GM12878 (cell line): ENCODE results near the gene MXRA7. TPM values are rescaled to one million over a fixed set of nuclear protein-coding genes. Genes with fewer than 3 reads are reported as not detected.

ENCODE experiments used
- ATAC-seq: fragments of 200-7000 bp; cut with Tn5 transposase; 3 replicates; pipeline ENCODE4 v1.9.1; 2020; ENCODE audit warnings: mild to moderate bottlenecking, moderate library complexity
- BruUV-seq: library from RNA; stranded (reverse); fragments of 400-500 nt; replicated peaks from 2 replicates; lab custom pipeline; 2021; lab: Mats Ljungman, UMichigan
- CTCF ChIA-PET: fragments of 300-600 bp; sonication (Branson Sonifier 250); formaldehyde crosslinking; extraction: SDS; loops from one replicate; lab custom pipeline; 2021; ENCODE audit warnings: inconsistent platforms; lab: Yijun Ruan, JAX
- POLR2A ChIA-PET: fragments of 350-600 bp; formaldehyde crosslinking; extraction: SDS; loops from one replicate; lab custom pipeline; 2021; ENCODE audit warnings: inconsistent platforms; lab: Charles Lee
- RAD21 ChIA-PET: fragments of 300-600 bp; sonication (Branson Sonifier 250); formaldehyde crosslinking; loops from one replicate; lab custom pipeline; 2023; ENCODE audit warnings: antibody characterized with exemption; ENCODE audit not compliant: unreplicated experiment; lab: Charles Lee
- SMC1A ChIA-PET: fragments of 300-600 bp; sonication (Branson Sonifier 250); formaldehyde crosslinking; loops from one replicate; lab custom pipeline; 2023; ENCODE audit not compliant: unreplicated experiment, uncharacterized antibody; lab: Charles Lee
- DNase-seq: peaks from one replicate; pipeline ENCODE4 v3.0.0-alpha.2; 2011; ENCODE audit warnings: low read depth, low spot score
- FAIRE-seq: peaks from 3 replicates; lab custom pipeline; 2011; peaks lifted over from hg19 to GRCh38; lab: Jason Lieb, UNC
- H2AFZ ChIP-seq: 2 replicates; pipeline ENCODE4 v1.6.0; 2011; ENCODE audit warnings: low read depth, low read length, control low read depth; ENCODE audit not compliant: control insufficient read depth
- H3K27ac ChIP-seq: 2 replicates; pipeline ENCODE4 v1.5.1; 2011; ENCODE audit warnings: control low read depth; ENCODE audit not compliant: control insufficient read depth, insufficient read depth
- H3K27me3 ChIP-seq, 2 experiments: replicated peaks in 1 of 2; 2 replicates each; pipeline versions ENCODE4 v1.6.0 to v1.6.1; 2011; ENCODE audit warnings: low read length in 1 of 2; ENCODE audit not compliant: control insufficient read depth in 2 of 2, insufficient read depth in 2 of 2
- H3K36me3 ChIP-seq, 2 experiments: 2 replicates each; pipeline ENCODE4 v1.5.1; 2011; ENCODE audit warnings: low read length in 1 of 2; ENCODE audit not compliant: control insufficient read depth in 2 of 2, insufficient read depth in 2 of 2
- H3K4me1 ChIP-seq: 2 replicates; pipeline ENCODE4 v1.6.1; 2011; ENCODE audit warnings: mild to moderate bottlenecking, low read length, moderate library complexity, mixed read lengths; ENCODE audit not compliant: control insufficient read depth, insufficient read depth
- H3K4me2 ChIP-seq: 2 replicates; pipeline ENCODE4 v1.6.0; 2011; ENCODE audit warnings: control low read depth; ENCODE audit not compliant: control insufficient read depth, insufficient read depth
- H3K4me3 ChIP-seq: fragments of 200-600 bp; sonication (generic); 2 replicates; pipeline ENCODE4 v1.5.1; 2016
- H3K79me2 ChIP-seq: 2 replicates; pipeline ENCODE4 v1.6.0; 2011; ENCODE audit warnings: low read length; ENCODE audit not compliant: control insufficient read depth, insufficient read depth
- H3K9ac ChIP-seq: 2 replicates; pipeline ENCODE4 v1.8.0; 2011; ENCODE audit warnings: low read length, control low read depth, mixed read lengths; ENCODE audit not compliant: control insufficient read depth, insufficient read depth
- H3K9me3 ChIP-seq: replicated peaks from 3 replicates; pipeline ENCODE4 v1.5.1; 2011; ENCODE audit warnings: mild to moderate bottlenecking, low read length; ENCODE audit not compliant: control insufficient read depth, insufficient read depth
- H4K20me1 ChIP-seq: 2 replicates; pipeline ENCODE4 v1.6.0; 2011; ENCODE audit not compliant: control insufficient read depth, insufficient read depth
- CHD4 ChIP-seq: fragments of 200-600 bp; sonication (generic); IDR thresholded peaks from 2 replicates; pipeline ENCODE4 v1.6.1; 2016; ENCODE audit warnings: mild to moderate bottlenecking
- CTCF ChIP-seq, 3 experiments: IDR thresholded peaks in 2 of 3; conservative IDR thresholded peaks in 1 of 3; 2 replicates each; pipeline ENCODE4 v1.5.1; 2011; ENCODE audit warnings: low read depth in 3 of 3, low read length in 3 of 3, mild to moderate bottlenecking in 3 of 3, control low read depth in 2 of 3, moderate library complexity in 2 of 3, inconsistent platforms in 1 of 3, mixed read lengths in 1 of 3; ENCODE audit not compliant: control insufficient read depth in 2 of 3, insufficient read depth in 1 of 3; ENCODE audit errors: extremely low read depth in 1 of 3
- FOXM1 ChIP-seq: IDR thresholded peaks from 2 replicates; pipeline ENCODE4 v1.6.1; 2012; ENCODE audit warnings: low read depth, mild to moderate bottlenecking, inconsistent platforms, low read length, moderate library complexity
- KLF5 ChIP-seq: fragments of 450-650 bp; IDR thresholded peaks from 2 replicates; pipeline ENCODE4 v1.6.1; 2014; ENCODE audit warnings: mild to moderate bottlenecking; ENCODE audit not compliant: partially characterized antibody
- RELA ChIP-seq: fragments of 450-650 bp; IDR thresholded peaks from 2 replicates; pipeline ENCODE4 v1.8.0; 2014; ENCODE audit warnings: borderline replicate concordance; ENCODE audit not compliant: partially characterized antibody
- SUZ12 ChIP-seq: fragments of 200-600 bp; sonication (generic); IDR thresholded peaks from one replicate; pipeline ENCODE4 v1.6.1; 2018; ENCODE audit warnings: antibody characterized with exemption, mild to moderate bottlenecking; ENCODE audit not compliant: unreplicated experiment
- WGBS: methylation state at CpG from one replicate; pipeline ENCODE4 v1.1.6; 2016; ENCODE audit warnings: low lambda C conversion rate; ENCODE audit not compliant: insufficient replicate concordance, insufficient coverage; ENCODE audit errors: missing lambda C conversion rate; 5-methylcytosine and 5-hydroxymethylcytosine counted together
- in situ Hi-C: fragments of 300-500 bp; cut with MboI; formaldehyde crosslinking; loops from 9 replicates; pipeline ENCODE4 v1.14.3; 2018; ENCODE audit warnings: mixed read lengths
- intact Hi-C: fragments of 100-400 bp; cut with micrococcal nuclease; formaldehyde crosslinking; loops from one replicate; pipeline ENCODE4 v1.14.2; 2022; ENCODE audit not compliant: unreplicated experiment
- polyA plus RNA-seq, 11 experiments: library from polyadenylated mRNA; depleted of rRNA in 4 of 11; unstranded in 6 of 11; stranded (reverse) in 5 of 11; fragments of >200 nt; fragmentation: Nextera tagmentation in 4 of 11; fragmentation: Illumina TruSeq in 1 of 11; extraction: Ambion mirVana in 4 of 11; extraction: Trizol in 1 of 11; gene quantifications; 1 replicate in 1 of 11; 2 replicates in 10 of 11; pipeline versions ENCODE4 v1.2.1 to v1.2.3, GENCODE V29; 2011 to 2016; ENCODE audit warnings: inconsistent platforms in 2 of 11, missing spikeins in 2 of 11, low read depth in 1 of 11
- total RNA-seq, 4 experiments: library from RNA; depleted of rRNA in 3 of 4; stranded (reverse); fragments of >200 nt in 3 of 4; fragmentation: Illumina TruSeq in 1 of 4; extraction: Trizol in 1 of 4; gene quantifications; 2 replicates each; pipeline versions ENCODE4 v1.2.1 to v1.2.3, GENCODE V29; 2013 to 2021

MXRA7 gene
- total and polyA plus RNA-seq, 10 of the 15 experiments (the other 5 are each of a cell fraction or from before 2014, with no cell fraction given): 0.03 to 2.0 (median 0.33) TPM

GRCh38 chr17:76714822-76715495 is 4.2 kb upstream of the MXRA7 start (continued):
- peak; percentile 68 to 77 (median 69) for TF ChIP-seq CTCF (IDR thresholded peaks at IDR 0.05 in 2 of 3, conservative IDR thresholded peaks at IDR 0.05 in 1 of 3; ENCODE audit: control insufficient read depth in 2 of 3, extremely low read depth in 1 of 3, insufficient read depth in 1 of 3, low read depth in 3 of 3, low read length in 3 of 3)

GRCh38 chr17:76714336-76714735 is 3.6 kb upstream of the MXRA7 start:
- Histone ChIP-seq H3K79me2 (no peaks in the 10 kb centered on the region), H3K4me3 (no peak overlapping the region), H3K4me1 (peaks cover 8% of the 10 kb centered on the region), H3K36me3 (peaks cover 10 to 36% of the 10 kb centered on the region in 2 experiments), H3K9ac (no peak overlapping the region), H4K20me1 (peaks cover 5% of the 10 kb centered on the region), H3K27me3 (no peaks in the 10 kb centered on the region; a peak in 1 of 4 replicates), H3K4me2 (no peak overlapping the region), H3K9me3 (no peaks in the 10 kb centered on the region), H3K27ac (no peak overlapping the region), H2AFZ (no peak overlapping the region)
- 82% methylated on average over 5 of the region's 5 CpGs for WGBS
- DNase-seq (no peak), ATAC-seq (no peak), FAIRE-seq (no peak)
- TF ChIP-seq CHD4 (no peak), KLF5 (no peak), RELA (no peak), FOXM1 (no peak), SUZ12 (no peak)
- intact Hi-C loops (loop anchor here (10.0 kb wide), 1 partner anchor 90 kb away; no protein-coding TSS in a partner anchor), in situ Hi-C loops (no loop called here)
- POLR2A ChIA-PET: interaction anchor here (1.3 kb wide), 1 partner anchor 12 kb away, joined by 3 read pairs; the partner anchor contains the start of genes JMJD6 and METTL23
- BruUV-seq: no TSS peak
- CTCF ChIA-PET: interaction anchor here (0.9 to 6.5 kb wide), 18 partner anchors 8 to 193 kb away, joined by 3 to 65 read pairs (median 4); partner anchors contain the start of genes JMJD6 and METTL23
- RAD21 ChIA-PET: interaction anchor here (1.6 kb wide), 1 partner anchor 33 kb away, joined by 10 read pairs; no protein-coding TSS in a partner anchor
- SMC1A ChIA-PET: interaction anchor here (1.0 to 2.0 kb wide), 4 partner anchors 13 to 156 kb away, joined by 3 to 7 read pairs (median 4); no protein-coding TSS in a partner anchor
